IPS-18c (cell line): Measurements from ENCODE around the gene CLCA2.

Experiments used
- H3K4me3 ChIP-seq: 2 replicates; pipeline ENCODE4 v1.7.0; 2013; ENCODE audit warnings: low read depth, mild to moderate bottlenecking, low read length, moderate library complexity; ENCODE audit not compliant: insufficient read depth
- H3K9me3 ChIP-seq: one replicate; pipeline ENCODE4 v1.6.1; 2013; ENCODE audit warnings: mild to moderate bottlenecking, low read length, moderate library complexity; ENCODE audit not compliant: control insufficient read depth, insufficient read depth

CLCA2 gene, protein sequence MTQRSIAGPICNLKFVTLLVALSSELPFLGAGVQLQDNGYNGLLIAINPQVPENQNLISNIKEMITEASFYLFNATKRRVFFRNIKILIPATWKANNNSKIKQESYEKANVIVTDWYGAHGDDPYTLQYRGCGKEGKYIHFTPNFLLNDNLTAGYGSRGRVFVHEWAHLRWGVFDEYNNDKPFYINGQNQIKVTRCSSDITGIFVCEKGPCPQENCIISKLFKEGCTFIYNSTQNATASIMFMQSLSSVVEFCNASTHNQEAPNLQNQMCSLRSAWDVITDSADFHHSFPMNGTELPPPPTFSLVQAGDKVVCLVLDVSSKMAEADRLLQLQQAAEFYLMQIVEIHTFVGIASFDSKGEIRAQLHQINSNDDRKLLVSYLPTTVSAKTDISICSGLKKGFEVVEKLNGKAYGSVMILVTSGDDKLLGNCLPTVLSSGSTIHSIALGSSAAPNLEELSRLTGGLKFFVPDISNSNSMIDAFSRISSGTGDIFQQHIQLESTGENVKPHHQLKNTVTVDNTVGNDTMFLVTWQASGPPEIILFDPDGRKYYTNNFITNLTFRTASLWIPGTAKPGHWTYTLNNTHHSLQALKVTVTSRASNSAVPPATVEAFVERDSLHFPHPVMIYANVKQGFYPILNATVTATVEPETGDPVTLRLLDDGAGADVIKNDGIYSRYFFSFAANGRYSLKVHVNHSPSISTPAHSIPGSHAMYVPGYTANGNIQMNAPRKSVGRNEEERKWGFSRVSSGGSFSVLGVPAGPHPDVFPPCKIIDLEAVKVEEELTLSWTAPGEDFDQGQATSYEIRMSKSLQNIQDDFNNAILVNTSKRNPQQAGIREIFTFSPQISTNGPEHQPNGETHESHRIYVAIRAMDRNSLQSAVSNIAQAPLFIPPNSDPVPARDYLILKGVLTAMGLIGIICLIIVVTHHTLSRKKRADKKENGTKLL

DNA sequence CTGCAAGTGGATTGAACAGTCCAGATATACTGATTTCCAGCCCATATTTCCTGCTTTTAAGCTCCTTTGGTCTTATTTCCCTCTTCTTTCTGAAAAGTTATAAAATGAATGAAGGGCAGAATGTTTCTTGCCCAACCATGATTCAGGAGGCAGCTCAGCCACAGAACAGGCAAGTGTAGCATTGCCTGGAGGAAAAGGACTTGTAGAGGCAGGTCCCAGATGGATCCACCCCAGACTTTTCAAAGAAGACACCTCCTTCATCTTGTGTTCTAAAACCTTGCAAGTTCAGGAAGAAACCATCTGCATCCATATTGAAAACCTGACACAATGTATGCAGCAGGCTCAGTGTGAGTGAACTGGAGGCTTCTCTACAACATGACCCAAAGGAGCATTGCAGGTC is at the start of gene CLCA2:
Gene CLCA2, plus strand, starts transcription at position 299 of the 400 bp plus-strand sequence. Its CDS starts 77 bp downstream, at position 376.
- Histone ChIP-seq H3K9me3 (no peaks in the 10 kb centered on the region), H3K4me3 (no peak within 1 kb of the TSS)

GRCh38 chr1:86375688-86376087 is 48.3 kb upstream of the CLCA2 start:
- no peak overlapping the region for H3K4me3 ChIP-seq
- no peaks in the 10 kb centered on the region for H3K9me3 ChIP-seq

GRCh38 chr1:86377341-86377740 is 46.6 kb upstream of the CLCA2 start:
- no peak overlapping the region for H3K4me3 ChIP-seq
- no peaks in the 10 kb centered on the region for H3K9me3 ChIP-seq

GRCh38 chr1:86378813-86379212 is 45.2 kb upstream of the CLCA2 start:
- no peak overlapping the region for H3K4me3 ChIP-seq
- no peaks in the 10 kb centered on the region for H3K9me3 ChIP-seq

- no peak overlapping the region for H3K4me3 ChIP-seq
- no peaks in the 10 kb centered on the region for H3K9me3 ChIP-seq
Measured at GRCh38 chr1:86380257-86380861, 43.6 kb upstream of the CLCA2 start.

DNA sequence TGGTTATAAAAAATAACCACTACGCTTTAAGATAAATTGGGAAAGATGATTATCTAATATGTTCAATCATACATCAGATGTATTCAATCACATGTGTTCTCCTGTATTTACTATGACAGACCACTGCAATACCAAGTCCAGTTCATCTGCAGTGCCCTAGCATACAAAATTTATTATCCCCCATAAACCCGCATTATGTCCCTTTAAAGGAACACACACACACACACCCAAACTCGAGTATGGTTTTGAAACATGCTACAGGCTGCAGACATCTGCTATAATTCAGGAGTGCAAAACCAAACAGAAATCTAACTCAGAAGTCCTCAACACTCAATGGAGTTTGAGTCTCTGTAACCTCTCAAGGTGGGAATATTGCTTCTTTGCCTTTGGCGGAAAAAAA is 42.7 kb upstream of the CLCA2 start:
- Histone ChIP-seq H3K4me3 (no peak overlapping the region), H3K9me3 (no peaks in the 10 kb centered on the region)

DNA sequence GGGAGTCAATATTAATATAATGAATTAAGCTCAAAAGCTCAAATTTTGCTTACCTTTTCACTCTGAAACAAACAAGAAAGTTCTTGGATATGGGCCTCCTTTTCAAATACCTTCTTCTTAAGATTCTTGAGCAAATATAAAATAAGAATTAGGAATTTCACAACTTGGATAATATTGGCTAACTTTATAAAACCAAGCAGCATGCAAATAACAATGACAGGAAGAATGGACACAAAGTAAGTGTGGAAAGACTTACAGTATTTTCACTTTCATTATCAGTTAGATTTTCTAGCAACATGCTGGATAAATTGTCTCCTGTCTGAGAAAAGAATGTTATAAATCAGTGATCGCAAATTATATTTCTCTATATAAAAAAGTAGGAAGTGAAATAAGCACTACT is 41.1 kb upstream of the CLCA2 start:
- Histone ChIP-seq H3K4me3 (no peak overlapping the region), H3K9me3 (no peaks in the 10 kb centered on the region)

- Histone ChIP-seq H3K4me3 (no peak overlapping the region), H3K9me3 (no peaks in the 10 kb centered on the region)
Measured at GRCh38 chr1:86387916-86388627, 35.9 kb upstream of the CLCA2 start.

GRCh38 chr1:86388777-86389176 is 35.2 kb upstream of the CLCA2 start:
- H3K9me3 ChIP-seq, result no peaks in the 10 kb centered on the region
- no peak overlapping the region for H3K4me3 ChIP-seq

DNA sequence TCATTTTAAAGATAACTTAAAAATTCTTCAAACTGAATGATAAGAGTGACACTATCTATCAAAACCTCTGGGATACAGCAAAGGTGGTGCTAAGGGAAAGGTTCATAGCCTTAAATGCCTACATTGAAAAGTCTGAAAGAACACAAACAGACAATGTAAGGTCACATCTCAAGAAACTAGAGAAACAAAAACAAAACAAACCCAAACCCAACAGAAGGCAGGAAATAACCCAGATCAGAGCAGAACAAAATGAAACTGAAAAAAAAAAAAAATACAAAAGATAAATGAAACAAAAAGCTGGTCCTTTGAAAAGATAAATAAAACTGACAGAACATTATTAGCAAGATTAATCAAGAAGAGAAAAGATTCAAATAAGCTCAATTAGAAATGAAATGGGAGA is 34.7 kb upstream of the CLCA2 start:
- Histone ChIP-seq H3K9me3 (no peaks in the 10 kb centered on the region), H3K4me3 (no peak overlapping the region)

DNA sequence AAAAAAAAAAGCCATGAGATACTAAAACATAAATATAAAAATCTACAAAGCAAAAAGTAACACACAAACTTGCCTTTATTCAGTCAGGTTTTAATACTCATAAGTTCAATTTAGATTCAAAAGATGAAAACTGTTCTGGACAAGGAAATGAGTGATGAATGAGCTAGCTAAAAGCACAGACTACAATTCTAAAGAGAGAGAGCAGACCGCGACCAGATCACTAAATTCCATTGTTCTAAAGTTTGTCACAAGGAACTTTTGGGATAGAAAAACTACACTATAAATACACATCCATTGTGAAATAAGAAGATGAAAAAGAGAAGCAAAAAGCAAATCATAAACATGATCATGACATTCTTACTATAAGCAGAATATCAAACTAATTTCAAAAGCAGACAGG is 29.6 kb upstream of the CLCA2 start:
- Histone ChIP-seq H3K4me3 (no peak overlapping the region), H3K9me3 (no peaks in the 10 kb centered on the region)

DNA sequence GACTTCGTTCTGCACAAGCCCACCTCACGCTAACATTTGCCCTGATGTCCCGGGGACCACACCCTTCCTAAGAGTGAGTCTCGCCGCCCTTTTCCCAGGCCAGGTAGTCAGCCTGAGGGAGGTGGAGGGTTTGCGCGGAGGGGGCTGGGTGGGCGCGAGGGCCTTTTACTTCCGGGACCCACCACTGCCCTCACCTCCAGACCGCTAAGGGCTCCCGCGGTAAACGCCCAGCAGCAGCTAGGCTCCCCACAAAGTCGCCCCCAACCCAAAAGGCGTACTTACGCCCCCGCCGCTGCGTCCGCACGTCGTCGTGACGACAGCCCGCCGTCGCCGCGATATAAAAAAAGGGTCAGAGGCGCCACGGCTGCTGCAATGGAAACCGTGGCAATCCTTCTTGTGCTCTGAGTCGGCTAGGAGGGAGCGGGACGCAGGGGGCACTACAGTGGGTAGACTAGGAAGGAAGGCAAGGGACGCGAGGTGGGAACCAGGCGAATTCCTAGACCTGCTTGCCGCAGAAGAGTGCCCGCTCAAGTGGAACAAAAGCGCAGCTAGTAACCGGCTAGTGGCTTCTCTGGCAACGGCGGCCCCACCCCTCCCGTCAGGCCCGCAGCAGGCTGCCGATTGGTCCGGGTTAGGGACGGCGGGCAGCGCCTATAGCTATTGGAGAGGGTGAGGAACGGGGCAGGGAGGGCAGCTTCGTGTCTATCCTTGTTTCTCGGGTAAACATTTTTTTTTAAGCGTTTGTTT is 28.0 kb upstream of the CLCA2 start, which contains the start of gene ODF2L:
Gene ODF2L, minus strand, starts transcription at position 573 of the 747 bp plus-strand sequence. CDS start 9,296 bp downstream, outside the sequence.
- peak within 1 kb of the TSS; percentile 91 for H3K4me3 ChIP-seq
- H3K9me3 ChIP-seq, result no peaks in the 10 kb centered on the region

DNA sequence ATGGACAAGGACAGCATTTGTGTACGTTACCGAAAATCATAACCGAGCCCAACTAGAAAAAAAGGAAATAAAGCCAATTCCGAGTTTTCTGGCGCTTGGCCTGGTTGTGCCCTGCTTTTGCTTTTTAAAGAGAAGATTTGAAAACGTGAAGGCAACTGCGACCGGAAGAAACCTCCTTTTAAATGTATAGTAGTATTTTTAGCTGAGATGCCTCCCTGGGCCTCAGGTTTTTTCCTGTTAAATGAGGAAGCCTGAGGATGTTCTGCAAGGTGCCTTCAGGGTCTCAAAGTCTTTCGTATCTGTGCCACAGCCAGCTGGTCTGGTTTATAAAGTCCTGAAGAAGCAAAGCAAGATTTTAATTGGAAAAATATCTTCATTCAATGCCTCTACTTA is 27.5 kb upstream of the CLCA2 start:
- no peaks in the 10 kb centered on the region for H3K9me3 ChIP-seq
- H3K4me3 ChIP-seq, result peak overlapping the region; percentile 91; the same call in 1 of the 2 replicates

GRCh38 chr1:86409416-86410021 is 14.5 kb upstream of the CLCA2 start:
- Histone ChIP-seq H3K4me3 (no peak overlapping the region), H3K9me3 (peaks cover 2% of the 10 kb centered on the region)

- no peak overlapping the region for H3K4me3 ChIP-seq
- peaks cover 2% of the 10 kb centered on the region for H3K9me3 ChIP-seq
Measured at GRCh38 chr1:86410879-86411278, 13.1 kb upstream of the CLCA2 start.

DNA sequence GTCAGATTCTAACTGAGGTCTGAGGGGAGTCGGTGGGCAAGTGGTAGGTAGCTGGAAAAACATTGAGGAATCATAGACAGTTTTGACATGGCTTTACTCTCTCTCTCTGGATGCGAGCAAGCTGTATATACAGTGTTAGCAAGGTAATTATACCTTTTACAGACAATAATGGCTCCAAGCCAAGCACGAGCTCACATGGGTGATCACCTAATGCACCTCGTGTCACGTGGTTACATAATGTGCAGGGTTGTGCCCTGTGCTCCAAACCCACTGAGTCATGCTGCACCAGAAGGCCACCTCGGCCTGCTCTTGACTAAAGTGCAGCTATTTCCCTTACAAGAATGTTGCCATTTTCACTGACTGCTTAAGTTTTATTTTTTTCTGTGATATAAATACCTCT is 7.6 kb upstream of the CLCA2 start:
- no peak overlapping the region for H3K4me3 ChIP-seq
- no peaks in the 10 kb centered on the region for H3K9me3 ChIP-seq
